Measurements from ENCODE around the gene TRPT1.

Gene TRPT1

GRCh38 chr11:64206457-64207255 is 19.3 kb downstream of the TRPT1 start, which contains the start of gene FERMT3:
Gene FERMT3, plus strand, starts transcription at chr11:64206721. Its CDS starts 644 bp downstream, at chr11:64207365.
- peak; percentile 89 for DNase-seq

DNA sequence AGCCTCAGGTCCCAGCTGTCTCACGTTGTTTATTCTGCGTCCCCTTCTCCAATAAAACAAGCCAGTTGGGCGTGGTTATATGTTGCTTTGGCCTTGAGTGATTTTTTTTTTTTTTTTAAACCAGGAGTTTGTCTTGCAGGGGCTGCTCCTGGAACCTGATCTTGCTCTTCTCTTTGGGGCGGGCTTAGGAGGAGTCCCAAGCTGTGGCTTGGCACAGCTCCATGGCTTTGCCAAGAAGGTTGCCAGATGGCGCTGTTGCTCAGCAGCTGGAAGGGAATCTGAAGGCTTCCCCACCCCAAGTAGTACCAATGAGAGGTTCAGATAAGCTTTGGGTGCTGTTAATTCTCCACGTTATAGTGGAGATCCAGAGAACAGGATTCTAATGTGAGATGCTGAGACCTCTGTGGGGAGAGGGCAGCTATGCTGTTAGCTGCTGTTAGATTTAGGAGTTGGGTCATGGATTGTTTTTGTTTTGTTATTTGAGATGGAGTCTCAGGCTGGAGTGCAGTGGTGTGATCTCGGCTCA is 21.5 kb downstream of the TRPT1 start:
- DNase-seq: peak; percentile 92

DNA sequence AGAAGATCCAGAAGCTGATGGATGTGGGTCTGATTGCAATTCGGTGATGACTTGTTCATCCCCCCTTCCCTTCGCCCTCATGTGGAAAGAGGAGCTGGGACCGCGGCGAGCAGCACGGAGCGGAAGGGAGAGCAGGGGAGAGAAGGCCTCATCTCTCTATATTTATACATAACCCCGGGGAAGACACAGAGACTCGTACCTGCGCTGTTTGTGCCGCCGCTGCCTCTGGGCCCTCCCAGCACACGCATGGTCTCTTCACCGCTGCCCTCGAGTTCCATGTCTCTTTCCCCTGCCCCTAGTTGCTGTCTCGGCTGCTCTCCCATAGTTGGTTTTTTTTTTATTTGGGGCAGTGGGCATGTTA is 21.9 kb downstream of the TRPT1 start:
- DNase-seq: no peak

GRCh38 chr11:64203421-64204079 is 22.4 kb downstream of the TRPT1 start:
- DNase-seq: no peak

DNA sequence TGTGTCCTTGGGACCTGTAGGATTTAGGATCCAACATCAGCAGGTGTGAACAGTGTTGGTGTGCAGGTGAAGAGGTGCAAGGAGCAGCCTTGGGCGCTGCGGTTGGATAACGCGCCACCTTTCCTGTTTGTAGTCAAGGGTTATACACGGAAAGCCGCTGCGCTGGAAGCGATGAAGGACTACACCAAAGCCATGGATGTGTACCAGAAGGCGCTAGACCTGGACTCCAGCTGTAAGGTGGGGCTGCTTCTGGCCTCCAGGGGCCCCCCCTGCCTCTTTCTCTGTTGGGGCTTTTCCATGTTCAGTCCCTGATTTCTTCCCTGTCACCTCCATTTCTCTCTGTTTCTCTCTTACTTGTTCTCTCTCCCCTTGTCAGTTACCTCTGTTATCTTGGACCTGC is 23.0 kb downstream of the TRPT1 start:
- no peak for DNase-seq

DNA sequence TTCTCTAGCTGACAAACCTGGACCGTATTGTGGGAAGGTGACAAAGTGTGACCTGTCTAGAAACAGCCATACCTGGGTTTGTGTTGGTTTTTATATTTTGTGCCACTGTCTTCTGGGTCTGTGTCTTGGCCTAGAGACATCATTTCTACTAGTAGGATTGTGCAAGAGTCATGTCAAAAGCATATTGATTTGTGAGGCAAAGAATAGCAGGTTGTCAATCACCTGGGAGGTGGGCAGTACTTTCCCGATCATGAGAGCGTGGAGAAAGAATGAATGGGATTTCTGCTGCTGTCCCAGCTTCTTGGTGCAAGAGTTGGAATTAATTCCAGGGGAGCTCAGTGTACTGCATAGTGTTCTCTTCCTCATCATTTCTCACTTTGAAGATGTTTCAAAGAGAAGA is 24.4 kb downstream of the TRPT1 start:
- DNase-seq: no peak

DNA sequence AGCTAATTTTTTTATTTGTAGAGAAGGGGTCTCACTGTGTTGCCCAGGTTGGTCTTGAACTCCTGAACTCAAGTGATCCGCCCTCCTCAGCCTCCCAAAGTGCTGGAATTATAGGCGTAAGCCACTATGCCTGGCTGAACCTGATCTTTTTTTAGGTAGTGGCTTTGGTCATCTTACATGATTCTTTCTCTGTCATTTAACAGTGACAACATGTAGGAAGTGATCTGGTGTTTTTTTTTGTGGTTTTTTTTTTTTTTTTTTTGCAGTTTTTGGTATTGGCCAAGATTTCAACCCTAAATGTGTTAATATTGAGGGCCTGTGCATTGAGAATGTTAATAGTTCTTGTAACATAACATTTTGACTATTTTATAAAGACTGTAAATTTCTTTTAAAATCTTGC is 27.5 kb downstream of the TRPT1 start:
- DNase-seq: no peak

DNA sequence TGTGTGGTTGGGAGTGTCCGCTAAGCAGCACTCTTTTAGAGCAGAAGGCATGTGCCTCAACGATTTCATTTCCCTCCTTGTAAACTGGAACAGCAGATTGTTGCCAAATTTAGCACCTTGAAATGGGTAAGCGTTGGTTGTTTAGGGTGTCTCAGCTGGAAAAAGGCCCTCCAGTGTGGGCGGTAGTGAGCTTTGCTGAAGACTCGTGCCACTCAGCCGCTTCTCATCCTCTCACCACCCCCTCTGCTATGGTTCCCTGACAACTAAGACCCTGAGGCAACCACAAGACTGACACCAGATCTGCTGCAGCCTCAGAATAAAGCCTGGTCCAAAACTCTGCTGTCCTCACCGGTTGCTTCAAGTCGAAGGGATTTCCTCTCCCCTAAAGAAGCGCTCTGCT is 29.4 kb downstream of the TRPT1 start:
- DNase-seq: no peak

- no peak for DNase-seq
These were observed 33.6 kb downstream of the TRPT1 start for GRCh38 chr11:64192434-64192833.

DNA sequence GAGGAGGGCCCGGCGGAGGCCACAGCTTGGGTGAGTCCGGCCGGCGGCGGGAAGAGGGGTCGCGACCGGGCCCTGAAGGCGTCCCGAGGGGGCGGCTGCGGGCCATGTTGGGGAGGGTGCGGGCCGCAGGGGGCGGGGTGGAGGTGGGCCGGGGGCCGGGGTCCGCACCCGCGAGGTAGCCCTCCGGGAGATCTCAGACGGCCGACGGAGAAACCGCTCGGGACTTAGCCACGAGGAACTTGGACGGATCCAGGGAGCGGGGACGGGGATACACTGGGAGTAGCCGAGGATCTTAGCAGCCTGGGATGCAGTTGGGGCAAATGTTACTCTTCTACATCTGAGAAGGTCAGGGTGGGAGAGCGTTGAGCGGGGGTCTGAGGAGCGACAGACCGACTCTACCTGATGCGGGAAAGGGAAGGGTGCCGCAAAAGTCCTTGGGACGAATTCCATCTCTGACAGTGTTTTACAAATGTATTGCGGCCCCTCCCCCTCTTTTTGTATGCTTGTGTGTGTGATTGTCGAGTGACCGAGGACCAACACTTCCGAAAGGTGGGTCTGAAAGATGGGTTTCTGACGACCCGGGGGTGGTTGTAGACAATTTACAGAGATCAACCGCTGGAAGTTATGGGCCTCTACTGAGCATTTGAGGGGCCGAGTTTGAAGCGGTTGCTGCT is 39.4 kb downstream of the TRPT1 start:
- DNase-seq: peak; percentile 80

- DNase-seq: peak; percentile 100
These were observed 40.1 kb downstream of the TRPT1 start, which contains the start of gene STIP1 for GRCh38 chr11:64185693-64186491. Gene STIP1, plus strand, starts transcription at chr11:64186171. Its CDS starts 91 bp downstream, at chr11:64186262.

- DNase-seq: no peak
These were observed 40.8 kb downstream of the TRPT1 start for GRCh38 chr11:64185175-64185692.

DNA sequence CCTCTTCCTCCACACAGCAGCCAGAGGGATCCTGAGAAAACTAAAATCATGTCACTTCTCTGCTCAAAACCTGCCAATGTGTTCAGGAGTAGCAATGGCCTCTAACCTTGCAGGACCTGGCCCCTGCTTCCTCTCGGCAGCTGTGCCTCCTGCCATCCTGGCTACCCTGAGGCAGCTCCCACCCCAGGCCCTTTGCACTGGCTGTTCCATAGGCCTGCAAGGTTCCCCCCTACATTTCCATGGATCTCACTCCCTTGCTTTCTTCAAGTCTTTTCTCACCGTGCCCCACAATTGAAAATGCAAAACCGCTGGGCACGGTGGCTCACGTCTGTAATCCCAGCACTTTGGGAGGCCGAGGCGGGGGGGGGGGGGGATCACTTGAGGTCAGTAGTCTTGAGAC is 42.1 kb downstream of the TRPT1 start:
- no peak for DNase-seq

GRCh38 chr11:64181506-64182411 is 44.2 kb downstream of the TRPT1 start:
- DNase-seq: peak; percentile 68

DNA sequence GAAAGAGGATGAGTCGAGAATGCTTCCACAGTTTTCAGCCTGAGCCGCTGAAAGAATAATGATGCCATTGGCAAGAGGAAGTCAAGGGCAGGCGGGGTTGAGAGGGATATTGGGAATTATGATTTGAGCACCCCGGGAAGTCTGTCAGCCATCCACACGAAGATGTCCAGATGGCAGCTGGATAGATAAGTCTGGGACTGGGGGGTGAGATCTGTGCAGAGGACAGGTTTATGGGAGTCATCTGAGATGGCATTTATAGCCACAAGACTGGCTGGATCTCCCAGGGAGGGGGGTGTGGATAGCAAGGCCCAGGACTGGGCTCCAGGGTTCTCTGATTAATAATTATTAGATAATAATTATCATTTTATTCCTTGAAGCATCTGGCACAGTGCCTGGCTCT is 45.1 kb downstream of the TRPT1 start:
- DNase-seq: no peak

- DNase-seq: no peak
These were observed 46.9 kb downstream of the TRPT1 start for GRCh38 chr11:64178951-64179639.

DNA sequence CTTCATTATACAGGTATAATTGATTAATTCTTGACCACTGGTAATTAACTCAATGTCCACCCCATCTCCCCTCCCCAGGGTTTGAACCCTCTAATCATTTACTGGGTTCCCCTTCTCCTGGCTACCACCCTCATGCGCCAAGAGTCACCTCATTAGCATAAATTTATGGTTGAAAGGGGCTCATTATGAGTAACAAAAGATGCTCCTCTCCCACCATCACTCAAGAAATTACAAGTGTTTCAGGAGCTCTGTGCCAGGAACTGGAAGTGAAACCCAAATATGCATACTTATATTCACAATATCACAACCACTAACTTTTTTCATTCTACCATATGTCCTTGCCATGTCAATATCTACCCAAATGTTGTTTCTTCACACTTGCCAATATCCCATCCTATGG is 47.8 kb downstream of the TRPT1 start:
- DNase-seq: no peak

GRCh38 chr11:64176751-64177150 is 49.2 kb downstream of the TRPT1 start:
- DNase-seq: no peak

Data from activated effector memory CD4-positive, alpha-beta T cell treated with anti-CD3 and anti-CD28 coated beads, Interleukin-2, amount 50 U/mL, for 16 hours (primary cell).